Fibroblast of lung (primary cell): ENCODE results near the gene SURF4. TPM values are rescaled to one million over a fixed set of nuclear protein-coding genes. Genes with fewer than 3 reads are reported as not detected.
A peak's percentile ranks its signal among the peaks of the same experiment; 100 is the strongest.
"Not testable (repeated sequence)": the region's sequence is repeated elsewhere in the genome, so short reads cannot be mapped to it uniquely, and the experiment has no call there.

Source experiments
- DNase-seq, 2 donors: peaks; one replicate each; pipeline versions ENCODE4 v3.0.0 to v3.0.0-alpha.2; 2010; ENCODE audit warnings: low read depth in 2 of 2
- H2AFZ ChIP-seq: 2 replicates; pipeline ENCODE4 v1.5.1; 2012; ENCODE audit warnings: low read length, control low read depth, inconsistent platforms
- H3K27ac ChIP-seq: 2 replicates; pipeline ENCODE4 v1.5.1; 2011; ENCODE audit warnings: low read length, control low read depth; ENCODE audit not compliant: insufficient read depth
- H3K27me3 ChIP-seq: 2 replicates; pipeline ENCODE4 v1.5.1; 2011; ENCODE audit warnings: mild to moderate bottlenecking, low read length; ENCODE audit not compliant: control insufficient read depth, insufficient read depth
- H3K36me3 ChIP-seq: 2 replicates; pipeline ENCODE4 v1.5.1; 2011; ENCODE audit warnings: low read length; ENCODE audit not compliant: control insufficient read depth, insufficient read depth
- H3K4me1 ChIP-seq: 2 replicates; pipeline ENCODE4 v1.5.1; 2011; ENCODE audit warnings: low read length; ENCODE audit not compliant: control insufficient read depth, insufficient read depth; ENCODE audit errors: extremely low read depth
- H3K4me2 ChIP-seq: 2 replicates; pipeline ENCODE4 v1.5.1; 2011; ENCODE audit warnings: low read length, control low read depth; ENCODE audit not compliant: insufficient read depth; ENCODE audit errors: extremely low read depth
- H3K4me3 ChIP-seq, 4 experiments: fragments of 200-600 bp in 1 of 4; sonication (generic) in 1 of 4; replicated peaks in 1 of 4; 2 replicates each; pipeline ENCODE4 v1.5.1; 2011 to 2016; ENCODE audit warnings: low read length in 4 of 4, low read depth in 3 of 4, mild to moderate bottlenecking in 3 of 4, control low read depth in 2 of 4, inconsistent platforms in 1 of 4, mixed read lengths in 1 of 4; ENCODE audit not compliant: insufficient read depth in 1 of 4; ENCODE audit errors: control extremely low read depth in 1 of 4
- H3K79me2 ChIP-seq: 2 replicates; pipeline ENCODE4 v1.5.1; 2012; ENCODE audit warnings: mild to moderate bottlenecking, low read length, inconsistent platforms; ENCODE audit not compliant: control insufficient read depth, insufficient read depth
- H3K9ac ChIP-seq: 2 replicates; pipeline ENCODE4 v1.5.1; 2011; ENCODE audit warnings: mild to moderate bottlenecking, low read length, control low read depth; ENCODE audit not compliant: insufficient read depth
- H3K9me3 ChIP-seq: 2 replicates; pipeline ENCODE4 v1.5.1; 2012; ENCODE audit warnings: low read depth, low read length; ENCODE audit not compliant: control insufficient read depth, insufficient read depth
- H4K20me1 ChIP-seq: 2 replicates; pipeline ENCODE4 v1.5.1; 2011; ENCODE audit warnings: low read length; ENCODE audit not compliant: control insufficient read depth, insufficient read depth; ENCODE audit errors: extremely low read depth
- EZH2 ChIP-seq: IDR thresholded peaks from 2 replicates; pipeline ENCODE4 v1.5.1; 2012; ENCODE audit warnings: low read length, control low read depth, mild to moderate bottlenecking; ENCODE audit errors: missing control alignments
- polyA plus RNA-seq, 2 donors: library from polyadenylated mRNA; depleted of rRNA in 1 of 2; stranded (reverse) in 1 of 2; unstranded in 1 of 2; fragments of >200 nt; gene quantifications; 2 replicates each; pipeline ENCODE4 v1.2.1, GENCODE V29; 2011 to 2012; ENCODE audit warnings: missing spikeins in 1 of 2
- total RNA-seq: library from RNA; depleted of rRNA; stranded (reverse); fragments of >200 nt; gene quantifications from 2 replicates; pipeline ENCODE4 v1.2.1, GENCODE V29; 2014
- TF ChIP-seq, protein P1 (sequence below), 2 donors: IDR thresholded peaks in 1 of 2; conservative IDR thresholded peaks in 1 of 2; 1 replicate in 1 of 2; 2 replicates in 1 of 2; pipeline ENCODE4 v1.5.1; 2011 to 2012; ENCODE audit warnings: low read length in 2 of 2, control low read depth in 1 of 2, inconsistent platforms in 1 of 2, low read depth in 1 of 2, mild to moderate bottlenecking in 1 of 2

Gene SURF4
- total and polyA plus RNA-seq, 2 donors (not counting 1 experiment from before 2014, with no cell fraction given): 338 to 358 TPM

DNA sequence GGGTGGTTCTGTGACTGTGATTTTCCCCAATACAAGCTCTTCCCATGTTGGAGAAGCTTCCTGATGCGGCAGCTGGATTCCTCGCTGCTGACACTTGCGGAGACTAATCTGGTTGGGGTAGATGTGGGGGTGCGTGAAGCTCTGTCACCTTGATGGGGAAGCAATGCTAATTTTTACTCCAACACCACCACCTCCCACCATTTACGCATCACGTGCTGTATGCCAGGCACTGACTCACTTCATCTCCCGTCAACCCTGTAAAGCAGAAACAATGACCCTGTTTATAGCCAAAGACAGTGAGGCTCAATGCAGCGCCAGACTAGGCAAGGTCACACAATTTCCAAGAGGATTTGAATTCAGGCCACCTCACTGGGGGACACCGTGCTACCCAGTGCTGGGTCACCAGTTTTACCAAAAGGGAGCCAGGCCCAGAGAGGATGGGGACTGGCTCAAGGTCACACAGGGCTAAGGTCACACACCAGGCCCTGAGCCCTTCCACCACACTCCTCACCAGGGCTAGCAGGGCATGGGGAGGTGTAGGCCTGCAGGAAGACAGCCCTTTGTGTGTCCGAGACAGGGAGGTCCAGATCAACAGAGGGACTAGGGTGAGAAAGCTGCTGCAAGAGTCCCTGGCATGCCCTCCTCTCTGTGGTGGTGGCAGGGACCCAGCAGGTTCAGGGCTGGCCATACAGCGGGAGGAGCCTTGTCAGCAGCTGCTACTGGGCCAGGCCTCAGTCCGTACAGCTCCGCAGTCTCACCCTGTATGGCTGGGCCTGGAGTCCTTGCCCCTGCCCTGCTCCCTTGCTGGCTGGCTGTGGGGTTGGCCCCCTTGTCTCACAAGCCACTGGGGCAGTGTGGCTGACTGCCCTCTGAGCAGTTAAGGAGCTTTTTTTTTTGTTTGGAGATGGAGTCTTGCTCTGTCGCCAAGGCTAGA lies 3.6 kb upstream of the SURF4 start:
- TF ChIP-seq EZH2: no peak
- TF ChIP-seq, protein P1, sequence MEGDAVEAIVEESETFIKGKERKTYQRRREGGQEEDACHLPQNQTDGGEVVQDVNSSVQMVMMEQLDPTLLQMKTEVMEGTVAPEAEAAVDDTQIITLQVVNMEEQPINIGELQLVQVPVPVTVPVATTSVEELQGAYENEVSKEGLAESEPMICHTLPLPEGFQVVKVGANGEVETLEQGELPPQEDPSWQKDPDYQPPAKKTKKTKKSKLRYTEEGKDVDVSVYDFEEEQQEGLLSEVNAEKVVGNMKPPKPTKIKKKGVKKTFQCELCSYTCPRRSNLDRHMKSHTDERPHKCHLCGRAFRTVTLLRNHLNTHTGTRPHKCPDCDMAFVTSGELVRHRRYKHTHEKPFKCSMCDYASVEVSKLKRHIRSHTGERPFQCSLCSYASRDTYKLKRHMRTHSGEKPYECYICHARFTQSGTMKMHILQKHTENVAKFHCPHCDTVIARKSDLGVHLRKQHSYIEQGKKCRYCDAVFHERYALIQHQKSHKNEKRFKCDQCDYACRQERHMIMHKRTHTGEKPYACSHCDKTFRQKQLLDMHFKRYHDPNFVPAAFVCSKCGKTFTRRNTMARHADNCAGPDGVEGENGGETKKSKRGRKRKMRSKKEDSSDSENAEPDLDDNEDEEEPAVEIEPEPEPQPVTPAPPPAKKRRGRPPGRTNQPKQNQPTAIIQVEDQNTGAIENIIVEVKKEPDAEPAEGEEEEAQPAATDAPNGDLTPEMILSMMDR (conservative IDR thresholded peaks at IDR 0.05 in 1 of 2, IDR thresholded peaks at IDR 0.05 in 1 of 2; ENCODE audit: low read depth in 1 of 2, low read length in 2 of 2): no peak
- Histone ChIP-seq H3K9ac (no peak overlapping the region), H3K9me3 (no peaks in the 10 kb centered on the region), H3K79me2 (peaks cover 14% of the 10 kb centered on the region), H3K4me2 (no peak overlapping the region), H4K20me1 (no peaks in the 10 kb centered on the region), H3K4me3 (no peak overlapping the region), H2AFZ (no peak overlapping the region), H3K4me1 (peaks cover 2% of the 10 kb centered on the region), H3K36me3 (no peaks in the 10 kb centered on the region), H3K27ac (no peak overlapping the region), H3K27me3 (no peaks in the 10 kb centered on the region)
- no peak for DNase-seq

DNA sequence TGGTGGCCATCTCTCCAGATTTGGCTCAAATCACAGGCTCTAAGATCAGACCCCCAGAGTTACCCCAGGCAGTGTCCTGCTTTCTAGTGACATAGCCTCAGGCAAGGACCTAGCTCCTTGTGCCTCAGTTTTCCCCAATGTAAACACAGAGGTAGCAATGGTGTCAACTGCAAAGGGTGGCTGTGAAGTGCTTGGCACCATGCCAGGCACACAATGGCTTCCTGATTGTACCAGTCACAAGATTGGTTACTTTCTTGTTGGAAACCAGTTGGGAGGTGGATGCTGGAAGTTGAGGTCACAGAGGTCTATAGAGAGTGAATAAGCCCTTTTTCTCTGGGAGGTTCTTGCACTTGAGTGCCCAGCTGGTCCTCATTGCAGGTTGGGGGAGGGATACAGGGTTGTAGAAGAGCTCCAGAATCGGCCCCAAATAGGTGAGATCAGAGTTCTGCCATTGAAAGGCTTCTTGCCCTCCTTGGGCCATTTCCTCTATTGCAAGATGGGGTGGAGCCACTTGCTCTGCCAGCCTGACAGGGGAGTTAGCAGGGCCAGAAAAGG lies 2.6 kb upstream of the SURF4 start:
- no peaks in the 10 kb centered on the region for H3K36me3 ChIP-seq
- DNase-seq: no peak
- H3K27ac ChIP-seq: no peak overlapping the region
- H3K9me3 ChIP-seq: no peaks in the 10 kb centered on the region
- TF ChIP-seq, protein P1 (conservative IDR thresholded peaks at IDR 0.05 in 1 of 2, IDR thresholded peaks at IDR 0.05 in 1 of 2; ENCODE audit: low read depth in 1 of 2, low read length in 2 of 2): no peak
- TF ChIP-seq EZH2: no peak
- H3K4me1 ChIP-seq: peaks cover 2% of the 10 kb centered on the region
- H3K9ac ChIP-seq: no peak overlapping the region
- H3K4me3 ChIP-seq: no peak overlapping the region
- H4K20me1 ChIP-seq: no peaks in the 10 kb centered on the region
- no peaks in the 10 kb centered on the region for H3K27me3 ChIP-seq
- H3K79me2 ChIP-seq: peaks cover 23% of the 10 kb centered on the region
- H3K4me2 ChIP-seq: no peak overlapping the region
- H2AFZ ChIP-seq: no peak overlapping the region

DNA sequence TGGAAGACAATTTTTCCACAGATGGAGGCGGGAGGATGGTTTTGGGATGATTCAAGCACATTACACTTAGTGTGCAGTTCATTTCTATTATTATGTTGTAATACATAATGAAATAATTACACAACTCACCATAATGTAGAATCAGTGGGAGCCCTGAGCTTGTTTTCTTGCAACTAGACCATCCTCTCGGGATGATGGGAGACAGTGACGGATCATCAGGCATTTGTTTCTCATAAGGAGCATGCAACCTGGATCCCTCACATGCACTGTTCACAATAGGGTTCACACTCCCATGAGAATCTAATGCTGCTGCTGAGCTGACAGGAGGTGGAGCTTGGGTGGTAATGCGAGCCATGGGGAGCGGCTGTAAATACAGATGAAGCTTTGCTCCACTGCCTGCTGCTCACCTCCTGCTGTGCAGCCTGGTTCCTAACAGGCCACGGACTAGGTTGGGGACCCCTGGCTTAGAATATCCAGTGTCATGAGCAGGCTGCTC lies 1.9 kb upstream of the SURF4 start:
- H3K79me2 ChIP-seq: peaks cover 30% of the 10 kb centered on the region
- H2AFZ ChIP-seq: no peak overlapping the region
- H3K4me1 ChIP-seq: peaks cover 2% of the 10 kb centered on the region
- no peak overlapping the region for H3K9ac ChIP-seq
- H3K27me3 ChIP-seq: no peaks in the 10 kb centered on the region
- DNase-seq: no peak
- H3K4me3 ChIP-seq: no peak overlapping the region
- TF ChIP-seq EZH2: no peak
- TF ChIP-seq, protein P1 (conservative IDR thresholded peaks at IDR 0.05 in 1 of 2, IDR thresholded peaks at IDR 0.05 in 1 of 2; ENCODE audit: low read depth in 1 of 2, low read length in 2 of 2): no peak
- no peaks in the 10 kb centered on the region for H4K20me1 ChIP-seq
- peaks cover 4% of the 10 kb centered on the region for H3K36me3 ChIP-seq
- no peak overlapping the region for H3K27ac ChIP-seq
- no peaks in the 10 kb centered on the region for H3K9me3 ChIP-seq
- no peak overlapping the region for H3K4me2 ChIP-seq

DNA sequence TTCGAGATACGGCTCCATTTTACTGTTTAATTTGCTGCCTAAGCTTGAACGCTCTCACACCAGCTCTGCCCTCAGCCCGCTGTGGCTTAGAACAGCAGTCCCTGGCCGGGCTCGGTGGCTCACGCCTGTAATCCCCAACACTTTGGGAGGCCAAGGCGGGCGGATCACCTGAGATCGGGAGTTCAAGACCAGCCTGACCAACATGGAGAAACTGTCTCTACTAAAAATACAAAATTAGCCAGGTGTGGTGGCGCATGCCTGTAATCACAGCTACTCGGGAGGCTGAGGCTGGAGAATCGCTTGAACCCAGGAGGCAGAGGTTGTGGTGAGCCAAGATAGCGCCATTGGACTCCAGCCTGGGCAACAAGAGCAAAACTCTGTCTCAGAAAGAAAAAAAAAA lies 1.4 kb upstream of the SURF4 start:
- not testable (repeated sequence) for H2AFZ ChIP-seq, H3K27me3 ChIP-seq, H3K4me1 ChIP-seq, H3K4me2 ChIP-seq, DNase-seq, H3K36me3 ChIP-seq, H3K27ac ChIP-seq, H3K9ac ChIP-seq, H4K20me1 ChIP-seq, H3K9me3 ChIP-seq
- Histone ChIP-seq H3K4me3 (peak overlapping the region in 1 of 4 experiments; percentile 99), H3K79me2 (peaks cover 35% of the 10 kb centered on the region)
